Heart right ventricle (tissue), 16 donors: ENCODE measurements around the gene PRR20G. TPM values are rescaled to one million over a fixed set of nuclear protein-coding genes. Genes with fewer than 3 reads are reported as not detected.

ENCODE experiments used
- ATAC-seq, 8 donors: fragments of 200-7000 bp; cut with Tn5 transposase; one replicate each; pipeline ENCODE4 v1.9.1; 2020; ENCODE audit warnings: mild to moderate bottlenecking in 8 of 8, moderate library complexity in 8 of 8, moderate number of reproducible peaks in 1 of 8
- DNase-seq, 2 donors: peaks; one replicate each; pipeline ENCODE4 v3.0.0-alpha.2; 2020
- H3K27ac ChIP-seq, 10 donors: fragments of 200-600 bp; sonication (generic) in 2 of 10; one replicate each; pipeline versions ENCODE4 v1.5.0 to v1.8.0; 2020 to 2022; ENCODE audit warnings: mild to moderate bottlenecking in 3 of 10
- H3K27me3 ChIP-seq, 7 donors: fragments of 200-600 bp; one replicate each; pipeline ENCODE4 v1.8.0; 2021 to 2022; ENCODE audit warnings: mild to moderate bottlenecking in 2 of 7
- H3K36me3 ChIP-seq, 9 donors: fragments of 200-600 bp; sonication (generic) in 1 of 9; one replicate each; pipeline versions ENCODE4 v1.5.0 to v1.8.0; 2020 to 2022; ENCODE audit warnings: mild to moderate bottlenecking in 2 of 9
- H3K4me1 ChIP-seq, 9 donors: fragments of 200-600 bp; sonication (generic) in 1 of 9; one replicate each; pipeline versions ENCODE4 v1.5.0 to v1.8.0; 2020 to 2022; ENCODE audit warnings: mild to moderate bottlenecking in 4 of 9
- H3K4me3 ChIP-seq, 10 donors: fragments of 200-600 bp; sonication (generic) in 2 of 10; one replicate each; pipeline versions ENCODE4 v1.5.0 to v1.8.0; 2020 to 2022; ENCODE audit warnings: mild to moderate bottlenecking in 7 of 10, moderate library complexity in 2 of 10
- H3K9me3 ChIP-seq, 11 donors: fragments of 200-600 bp in 10 of 11; sonication (generic) in 2 of 11; one replicate each; pipeline versions ENCODE4 v1.5.0 to v1.8.0; 2013 to 2022; ENCODE audit warnings: mild to moderate bottlenecking in 2 of 11, control low read depth in 1 of 11, moderate library complexity in 1 of 11
- CTCF ChIP-seq, 9 donors: fragments of 200-600 bp; sonication (generic) in 2 of 9; IDR thresholded peaks; one replicate each; pipeline versions ENCODE4 v1.5.0 to v1.8.0; 2021 to 2022; ENCODE audit warnings: antibody characterized with exemption in 9 of 9, mild to moderate bottlenecking in 5 of 9, moderate library complexity in 1 of 9
- WGBS, 2 donors: extraction: QIAGEN DNeasy Blood & Tissue Kit; methylation state at CpG; one replicate each; pipeline ENCODE4 v1.1.7; 2013; ENCODE audit warnings: inconsistent platforms in 1 of 2; 5-methylcytosine and 5-hydroxymethylcytosine counted together
- intact Hi-C, 10 donors: fragments of 100-400 bp; cut with DNase I; formaldehyde crosslinking; loops; one replicate each; pipeline versions ENCODE4 v1.11.1 to v1.14.2; 2022
- polyA plus RNA-seq, 2 donors: library from polyadenylated mRNA; stranded (reverse); fragments of 200-250 nt; gene quantifications; one replicate each; pipeline ENCODE4 v1.2.3, GENCODE V29; 2013
- total RNA-seq, 10 donors: library from RNA; stranded (reverse); fragmentation: NEBNext Ultra II Directional in 3 of 10; extraction: Animal tissue kit (Norgen Biotek cat#: 25700) in 3 of 10; gene quantifications; one replicate each; pipeline versions ENCODE4 v1.2.1 to v1.2.4, GENCODE V29; 2021 to 2023
- donor health status: Arrhythmogenic right ventricular cardiomyopathy.
- donor health status: ischemic (EF 13 %, LVEDD 7.1; RV severe dilation, severe dysfunction).
- donor health status: healthy with polysubstance abuse.
- donor health status: DM: no; HTN: yes; CAD: no.
- donor health status: DM: no; HTN: no; CAD: no.
- donor health status: ischemic (EF 25% LVEDD 6.9; RV normal size, moderate dysfunction).
- donor health status: ischemic (EF 25% LVEDD 5.7; RV mildly dilated, moderate dysfunction).
- donor health status: healthy.
- donor health status: DM: yes; HTN: yes; CAD: no.
- donor health status: Ischemic cardiomyopathy.
- donor health status: ischemic (EF 35%, LVEDD 5.7; RV mildly dilated, moderate dysfunction).
- donor health status: nonischemic (EF 11% LVEDD 7.7; RV severe dilation, severe dysfunction).
- donor health status: DM: yes; HTN: yes; CAD: no.
- donor health status: PGD.
- donor health status: ischemic (EF 29% LVEDD 5.4; RV normal size, mild dysfunction).
- donor health status: nonischemic (EF 23%, LVEDD 6.1; RV moderate dilation, normal function).

PRR20G gene
- total and polyA plus RNA-seq, 12 donors = not detected

- TF ChIP-seq CTCF (IDR thresholded peaks at IDR 0.05) = no peak
- WGBS, 2 donors = 40 to 53% methylated on average over 2 of the region's 2 CpGs
Measured at GRCh38 chr3:127252446-127252845, 35.4 kb downstream of the PRR20G start.

GRCh38 chr3:127250032-127250431 lies 37.8 kb downstream of the PRR20G start:
- intact Hi-C loops = no loop called here
- no peak for ATAC-seq
- no peaks in the 10 kb centered on the region for H3K36me3 ChIP-seq
- H3K4me3 ChIP-seq = no peak overlapping the region
- H3K27me3 ChIP-seq = peaks cover 0 to 19% (median 0%) of the 10 kb centered on the region in 7 donors
- H3K4me1 ChIP-seq = no peaks in the 10 kb centered on the region
- 10 to 15% methylated on average over 1 of the region's 1 CpG for WGBS, 2 donors
- TF ChIP-seq CTCF (IDR thresholded peaks at IDR 0.05) = no peak
- no peak for DNase-seq
- peaks cover 0 to 40% (median 8%) of the 10 kb centered on the region in 11 donors for H3K9me3 ChIP-seq
- H3K27ac ChIP-seq = no peak overlapping the region

More at GRCh38 chr3:127252446-127252845, 35.4 kb downstream of the PRR20G start:
- intact Hi-C loops = no loop called here
- Histone ChIP-seq H3K27me3 (peaks cover 0 to 20% (median 3%) of the 10 kb centered on the region in 7 donors), H3K36me3 (no peaks in the 10 kb centered on the region), H3K4me3 (no peak overlapping the region), H3K4me1 (no peaks in the 10 kb centered on the region), H3K27ac (no peak overlapping the region), H3K9me3 (peaks cover 0 to 26% (median 4%) of the 10 kb centered on the region in 11 donors)
- no peak for ATAC-seq
- DNase-seq = no peak

GRCh38 chr3:127247292-127247691 lies 40.6 kb downstream of the PRR20G start:
- no peak overlapping the region for H3K27ac ChIP-seq
- peaks cover 0 to 2% (median 0%) of the 10 kb centered on the region in 7 donors for H3K27me3 ChIP-seq
- no peaks in the 10 kb centered on the region for H3K36me3 ChIP-seq
- WGBS, 2 donors = 61 to 70% methylated on average over 1 of the region's 1 CpG
- H3K9me3 ChIP-seq = peaks cover 0 to 46% (median 11%) of the 10 kb centered on the region in 11 donors
- intact Hi-C loops = no loop called here
- H3K4me1 ChIP-seq = no peaks in the 10 kb centered on the region
- DNase-seq (no peak), ATAC-seq (no peak)
- TF ChIP-seq CTCF (IDR thresholded peaks at IDR 0.05) = no peak
- H3K4me3 ChIP-seq = no peak overlapping the region

- H3K4me3 ChIP-seq = no peak overlapping the region
- ATAC-seq (no peak), DNase-seq (no peak)
- TF ChIP-seq CTCF (IDR thresholded peaks at IDR 0.05) = no peak
- intact Hi-C loops = no loop called here
- H3K27me3 ChIP-seq = peaks cover 0 to 34% (median 20%) of the 10 kb centered on the region in 7 donors
- no peak overlapping the region for H3K27ac ChIP-seq
- WGBS, 2 donors = 66 to 71% methylated on average over 2 of the region's 2 CpGs
- H3K36me3 ChIP-seq = no peaks in the 10 kb centered on the region
- H3K4me1 ChIP-seq = no peaks in the 10 kb centered on the region
- H3K9me3 ChIP-seq = peaks cover 0 to 12% (median 0%) of the 10 kb centered on the region in 11 donors
Measured at GRCh38 chr3:127238602-127239001, 49.2 kb downstream of the PRR20G start.
